ENCODE measurements around the gene C1QA. TPM values are rescaled to one million over a fixed set of nuclear protein-coding genes. Genes with fewer than 3 reads are reported as not detected.
"Not testable (repeated sequence)": the region's sequence is repeated elsewhere in the genome, so short reads cannot be mapped to it uniquely, and the experiment has no call there.

The C1QA gene
- total and polyA plus RNA-seq, 5 donors: 51.4 to 156 (median 112) TPM

- no peaks in the 10 kb centered on the region for H3K9me3 ChIP-seq (ENCODE audit: control insufficient read depth, low read length)
- 16% methylated on average over 17 of the region's 17 CpGs for WGBS
- no peak overlapping the region for H3K27ac ChIP-seq (ENCODE audit: low read length)
- H3K27me3 ChIP-seq (ENCODE audit: control insufficient read depth, insufficient read depth): no peaks in the 10 kb centered on the region
- H3K4me3 ChIP-seq (ENCODE audit: low read length): no peak overlapping the region
- DNase-seq (peak in 2 of 3 donors; percentile 72 to 84), ATAC-seq (no peak)
- H3K4me1 ChIP-seq (ENCODE audit: control insufficient read depth, insufficient read depth, low read length): no peaks in the 10 kb centered on the region
- intact Hi-C loops (cut with DNase I): loop anchor here in 2 of 4 donors (2.0 to 10.0 kb wide), 2 partner anchors 257 to 261 kb away; no protein-coding TSS in a partner anchor
These were observed 37.3 kb downstream of the C1QA start for GRCh38 chr1:22673486-22674409.

GRCh38 chr1:22674410-22674749, 38.0 kb downstream of the C1QA start:
- Histone ChIP-seq H3K27ac (ENCODE audit: low read length) (no peak overlapping the region), H3K4me3 (ENCODE audit: low read length) (no peak overlapping the region), H3K27me3 (ENCODE audit: control insufficient read depth, insufficient read depth) (no peaks in the 10 kb centered on the region), H3K4me1 (ENCODE audit: control insufficient read depth, insufficient read depth, low read length) (no peaks in the 10 kb centered on the region), H3K9me3 (ENCODE audit: control insufficient read depth, low read length) (no peaks in the 10 kb centered on the region)
- WGBS: 30% methylated on average over 1 of the region's 1 CpG
- ATAC-seq (no peak), DNase-seq (no peak)
- intact Hi-C loops (cut with DNase I): loop anchor here in 2 of 4 donors (2.0 to 10.0 kb wide), 2 partner anchors 256 to 260 kb away; no protein-coding TSS in a partner anchor

- H3K27ac ChIP-seq (ENCODE audit: low read length); H3K27me3 ChIP-seq (ENCODE audit: control insufficient read depth, insufficient read depth); H3K9me3 ChIP-seq (ENCODE audit: control insufficient read depth, low read length); ATAC-seq; H3K4me1 ChIP-seq (ENCODE audit: control insufficient read depth, insufficient read depth, low read length); DNase-seq; H3K4me3 ChIP-seq (ENCODE audit: low read length): not testable (repeated sequence)
- intact Hi-C loops (cut with DNase I): loop anchor here in 1 of 4 donors (10.0 kb wide), 1 partner anchor 259 kb away; no protein-coding TSS in a partner anchor
- WGBS: 90% methylated on average over 15 of the region's 15 CpGs
These were observed 39.7 kb downstream of the C1QA start for GRCh38 chr1:22676151-22676550.

GRCh38 chr1:22676916-22677583, 40.6 kb downstream of the C1QA start:
- DNase-seq: no peak
- intact Hi-C loops (cut with DNase I): loop anchor here in 1 of 4 donors (10.0 kb wide), 1 partner anchor 258 kb away; no protein-coding TSS in a partner anchor
- Histone ChIP-seq H3K9me3 (ENCODE audit: control insufficient read depth, low read length) (no peaks in the 10 kb centered on the region), H3K27ac (ENCODE audit: low read length) (no peak overlapping the region), H3K4me3 (ENCODE audit: low read length) (no peak overlapping the region), H3K4me1 (ENCODE audit: control insufficient read depth, insufficient read depth, low read length) (no peaks in the 10 kb centered on the region), H3K27me3 (ENCODE audit: control insufficient read depth, insufficient read depth) (no peaks in the 10 kb centered on the region)
- no peak for ATAC-seq
- 71% methylated on average over 37 of the region's 37 CpGs for WGBS

GRCh38 chr1:22677931-22678896, 41.8 kb downstream of the C1QA start:
- intact Hi-C loops (cut with DNase I): loop anchor here in 1 of 4 donors (10.0 kb wide), 1 partner anchor 257 kb away; no protein-coding TSS in a partner anchor
- Histone ChIP-seq H3K4me1 (ENCODE audit: control insufficient read depth, insufficient read depth, low read length) (no peaks in the 10 kb centered on the region), H3K9me3 (ENCODE audit: control insufficient read depth, low read length) (no peaks in the 10 kb centered on the region), H3K27me3 (ENCODE audit: control insufficient read depth, insufficient read depth) (no peaks in the 10 kb centered on the region), H3K4me3 (ENCODE audit: low read length) (no peak overlapping the region), H3K27ac (ENCODE audit: low read length) (no peak overlapping the region)
- ATAC-seq (no peak), DNase-seq (no peak)
- WGBS: 74% methylated on average over 13 of the region's 13 CpGs

GRCh38 chr1:22680726-22681125, 44.3 kb downstream of the C1QA start:
- ATAC-seq: no peak
- no peak for DNase-seq
- Histone ChIP-seq H3K4me3 (ENCODE audit: low read length) (no peak overlapping the region), H3K27ac (ENCODE audit: low read length) (no peak overlapping the region), H3K4me1 (ENCODE audit: control insufficient read depth, insufficient read depth, low read length) (no peaks in the 10 kb centered on the region), H3K9me3 (ENCODE audit: control insufficient read depth, low read length) (no peaks in the 10 kb centered on the region), H3K27me3 (ENCODE audit: control insufficient read depth, insufficient read depth) (no peaks in the 10 kb centered on the region)
- WGBS: 68% methylated on average over 9 of the region's 9 CpGs
- intact Hi-C loops (cut with DNase I): no loop called here

- 79% methylated on average over 15 of the region's 15 CpGs for WGBS
- DNase-seq (no peak), ATAC-seq (no peak)
- H3K4me3 ChIP-seq (ENCODE audit: low read length): no peak overlapping the region
- intact Hi-C loops (cut with DNase I): no loop called here
- no peaks in the 10 kb centered on the region for H3K9me3 ChIP-seq (ENCODE audit: control insufficient read depth, low read length)
- H3K4me1 ChIP-seq (ENCODE audit: control insufficient read depth, insufficient read depth, low read length): no peaks in the 10 kb centered on the region
- no peaks in the 10 kb centered on the region for H3K27me3 ChIP-seq (ENCODE audit: control insufficient read depth, insufficient read depth)
- no peak overlapping the region for H3K27ac ChIP-seq (ENCODE audit: low read length)
These were observed 45.3 kb downstream of the C1QA start for GRCh38 chr1:22681556-22682276.

GRCh38 chr1:22683547-22683946, 47.1 kb downstream of the C1QA start:
- H3K4me1 ChIP-seq (ENCODE audit: control insufficient read depth, insufficient read depth, low read length): no peaks in the 10 kb centered on the region
- 84% methylated on average over 1 of the region's 1 CpG for WGBS
- H3K27me3 ChIP-seq (ENCODE audit: control insufficient read depth, insufficient read depth): no peaks in the 10 kb centered on the region

GRCh38 chr1:22685591-22686059, 49.2 kb downstream of the C1QA start:
- Histone ChIP-seq H3K9me3 (ENCODE audit: control insufficient read depth, low read length) (no peaks in the 10 kb centered on the region), H3K27ac (ENCODE audit: low read length) (no peak overlapping the region), H3K27me3 (ENCODE audit: control insufficient read depth, insufficient read depth) (no peaks in the 10 kb centered on the region), H3K4me3 (ENCODE audit: low read length) (no peak overlapping the region), H3K4me1 (ENCODE audit: control insufficient read depth, insufficient read depth, low read length) (no peaks in the 10 kb centered on the region)
- WGBS: 28% methylated on average over 10 of the region's 10 CpGs
- DNase-seq (no peak), ATAC-seq (no peak)
- intact Hi-C loops (cut with DNase I): no loop called here

More at GRCh38 chr1:22683547-22683946, 47.1 kb downstream of the C1QA start:
- ATAC-seq: no peak
- Histone ChIP-seq H3K4me3 (ENCODE audit: low read length) (no peak overlapping the region), H3K9me3 (ENCODE audit: control insufficient read depth, low read length) (no peaks in the 10 kb centered on the region), H3K27ac (ENCODE audit: low read length) (no peak overlapping the region)
- DNase-seq: no peak
- intact Hi-C loops (cut with DNase I): no loop called here

GRCh38 chr1:22687191-22687590, 50.8 kb downstream of the C1QA start:
- intact Hi-C loops (cut with DNase I): no loop called here
- WGBS: 79% methylated on average over 2 of the region's 2 CpGs
- Histone ChIP-seq H3K4me1 (ENCODE audit: control insufficient read depth, insufficient read depth, low read length) (no peaks in the 10 kb centered on the region), H3K27me3 (ENCODE audit: control insufficient read depth, insufficient read depth) (no peaks in the 10 kb centered on the region), H3K4me3 (ENCODE audit: low read length) (no peak overlapping the region), H3K9me3 (ENCODE audit: control insufficient read depth, low read length) (no peaks in the 10 kb centered on the region), H3K27ac (ENCODE audit: low read length) (no peak overlapping the region)
- no peak for ATAC-seq
- DNase-seq: no peak
